Glutamatergic neuron (in vitro differentiated cells): Measurements from ENCODE around the gene STOML1. TPM values are rescaled to one million over a fixed set of nuclear protein-coding genes. Genes with fewer than 3 reads are reported as not detected.

ENCODE experiments used
- DNase-seq: peaks from one replicate; pipeline ENCODE4 v3.0.0; 2022
- H3K27ac Mint-ChIP-seq: one replicate; pipeline ENCODE4 v1.8.0; 2020; ENCODE audit warnings: mild to moderate bottlenecking, mixed read lengths, inconsistent platforms; ENCODE audit not compliant: unreplicated experiment
- H3K27me3 Mint-ChIP-seq: one replicate; pipeline ENCODE4 v1.8.0; 2020; ENCODE audit warnings: mild to moderate bottlenecking, moderate library complexity, mixed read lengths, inconsistent platforms; ENCODE audit not compliant: unreplicated experiment
- H3K36me3 Mint-ChIP-seq: one replicate; pipeline ENCODE4 v1.8.0; 2020; ENCODE audit warnings: mild to moderate bottlenecking, mixed read lengths, inconsistent platforms; ENCODE audit not compliant: unreplicated experiment
- H3K4me1 Mint-ChIP-seq: one replicate; pipeline ENCODE4 v1.8.0; 2020; ENCODE audit warnings: mild to moderate bottlenecking, low read depth, mixed read lengths, inconsistent platforms; ENCODE audit not compliant: unreplicated experiment
- H3K4me3 Mint-ChIP-seq: one replicate; pipeline ENCODE4 v1.8.0; 2020; ENCODE audit warnings: mild to moderate bottlenecking, mixed read lengths, inconsistent platforms; ENCODE audit not compliant: unreplicated experiment
- H3K9me3 Mint-ChIP-seq: one replicate; pipeline ENCODE4 v1.8.0; 2020; ENCODE audit warnings: mild to moderate bottlenecking, moderate library complexity, mixed read lengths, inconsistent platforms; ENCODE audit not compliant: unreplicated experiment
- CTCF ChIP-seq: fragments of 200-600 bp; sonication (generic); IDR thresholded peaks from one replicate; pipeline ENCODE4 v1.5.0; 2021; ENCODE audit not compliant: partially characterized antibody, unreplicated experiment
- total RNA-seq: library from RNA; stranded (reverse); fragmentation: NEBNext Ultra II Directional; extraction: Animal tissue kit (Norgen Biotek cat#: 25700); gene quantifications from one replicate; pipeline ENCODE4 v1.2.1, GENCODE V29; 2021; ENCODE audit not compliant: unreplicated experiment

STOML1 gene
- total RNA-seq, 1 donor from 2014 or later: 19.5 TPM

GRCh38 chr15:73983773-73984172 lies 8.3 kb downstream of the STOML1 start:
- Mint-ChIP-seq H3K4me1 (no peaks in the 10 kb centered on the region), H3K27ac (no peak overlapping the region), H3K27me3 (peaks cover 2% of the 10 kb centered on the region), H3K9me3 (no peaks in the 10 kb centered on the region), H3K4me3 (no peak overlapping the region), H3K36me3 (peaks cover 5% of the 10 kb centered on the region)
- TF ChIP-seq CTCF: no peak
- no peak for DNase-seq

GRCh38 chr15:73983211-73983727 lies 8.8 kb downstream of the STOML1 start:
- TF ChIP-seq CTCF: no peak
- no peak for DNase-seq
- Mint-ChIP-seq H3K4me3 (no peak overlapping the region), H3K27ac (no peak overlapping the region), H3K4me1 (no peaks in the 10 kb centered on the region), H3K27me3 (peaks cover 2% of the 10 kb centered on the region), H3K36me3 (peaks cover 5% of the 10 kb centered on the region), H3K9me3 (no peaks in the 10 kb centered on the region)

GRCh38 chr15:73982222-73982962 lies 9.7 kb downstream of the STOML1 start:
- Mint-ChIP-seq H3K4me1 (no peaks in the 10 kb centered on the region), H3K4me3 (no peak overlapping the region), H3K36me3 (peaks cover 5% of the 10 kb centered on the region), H3K9me3 (no peaks in the 10 kb centered on the region), H3K27me3 (peaks cover under 1% of the 10 kb centered on the region), H3K27ac (no peak overlapping the region)
- DNase-seq: no peak
- no peak for TF ChIP-seq CTCF

GRCh38 chr15:73981761-73982221 lies 10.3 kb downstream of the STOML1 start:
- H3K27ac Mint-ChIP-seq: no peak overlapping the region
- no peaks in the 10 kb centered on the region for H3K9me3 Mint-ChIP-seq
- no peak for DNase-seq
- H3K4me1 Mint-ChIP-seq: no peaks in the 10 kb centered on the region
- H3K36me3 Mint-ChIP-seq: peaks cover 5% of the 10 kb centered on the region
- no peaks in the 10 kb centered on the region for H3K27me3 Mint-ChIP-seq
- H3K4me3 Mint-ChIP-seq: no peak overlapping the region
- no peak for TF ChIP-seq CTCF

- no peak for DNase-seq
- Mint-ChIP-seq H3K27ac (no peak overlapping the region), H3K4me1 (no peaks in the 10 kb centered on the region), H3K9me3 (no peaks in the 10 kb centered on the region), H3K4me3 (no peak overlapping the region), H3K27me3 (no peaks in the 10 kb centered on the region), H3K36me3 (peaks cover 6% of the 10 kb centered on the region)
- TF ChIP-seq CTCF: no peak
These were observed 12.5 kb downstream of the STOML1 start for GRCh38 chr15:73979636-73980035.
